H9 (cell line): ENCODE data around the gene CXXC5. TPM values are rescaled to one million over a fixed set of nuclear protein-coding genes. Genes with fewer than 3 reads are reported as not detected.

ENCODE experiments used
- DNase-seq: peaks from one replicate; pipeline ENCODE4 v3.0.0-alpha.2; 2017
- H2AFZ ChIP-seq: one replicate; pipeline ENCODE4 v1.6.1; 2013; ENCODE audit warnings: mild to moderate bottlenecking, low read length, control low read depth, moderate library complexity
- H2AK5ac ChIP-seq: 2 replicates; pipeline ENCODE4 v1.6.1; 2013; ENCODE audit warnings: low read length, control low read depth, mixed read lengths; ENCODE audit not compliant: insufficient read length
- H2BK120ac ChIP-seq: one replicate; pipeline ENCODE4 v1.6.1; 2013; ENCODE audit warnings: low read depth, mild to moderate bottlenecking, low read length, control low read depth, inconsistent platforms; ENCODE audit not compliant: poor library complexity, severe bottlenecking
- H2BK12ac ChIP-seq: 2 replicates; pipeline ENCODE4 v1.6.1; 2013; ENCODE audit warnings: low read length, control low read depth, mixed read lengths, low read depth; ENCODE audit not compliant: insufficient read length
- H2BK15ac ChIP-seq: 2 replicates; pipeline ENCODE4 v1.6.1; 2013; ENCODE audit warnings: low read depth, low read length, control low read depth
- H2BK20ac ChIP-seq: one replicate; pipeline ENCODE4 v1.6.1; 2013; ENCODE audit warnings: low read depth, mild to moderate bottlenecking, low read length, control low read depth, inconsistent platforms; ENCODE audit not compliant: poor library complexity, severe bottlenecking
- H2BK5ac ChIP-seq: 2 replicates; pipeline ENCODE4 v1.6.1; 2013; ENCODE audit warnings: low read length, control low read depth, mixed read lengths; ENCODE audit not compliant: insufficient read length
- H3K14ac ChIP-seq: 2 replicates; pipeline ENCODE4 v1.6.1; 2013; ENCODE audit warnings: low read length, control low read depth; ENCODE audit not compliant: insufficient read depth
- H3K18ac ChIP-seq: 2 replicates; pipeline ENCODE4 v1.6.1; 2013; ENCODE audit warnings: low read depth, mild to moderate bottlenecking, mixed read lengths, low read length, control low read depth; ENCODE audit not compliant: insufficient read length
- H3K23ac ChIP-seq: 2 replicates; pipeline ENCODE4 v1.6.1; 2013; ENCODE audit warnings: low read length, control low read depth, mixed read lengths, low read depth; ENCODE audit not compliant: insufficient read length
- H3K23me2 ChIP-seq: 2 replicates; pipeline ENCODE4 v1.6.1; 2013; ENCODE audit warnings: low read depth, mild to moderate bottlenecking, mixed read lengths, low read length, control low read depth; ENCODE audit not compliant: insufficient read length, poor library complexity, severe bottlenecking
- H3K27ac ChIP-seq: 2 replicates; pipeline ENCODE4 v1.5.1; 2013; ENCODE audit warnings: low read length, control low read depth, mixed read lengths, low read depth; ENCODE audit not compliant: insufficient read length
- H3K27me3 ChIP-seq: 2 replicates; pipeline ENCODE4 v1.6.1; 2013; ENCODE audit warnings: low read length, control low read depth, inconsistent platforms; ENCODE audit not compliant: insufficient read depth
- H3K4ac ChIP-seq: 2 replicates; pipeline ENCODE4 v1.6.1; 2013; ENCODE audit warnings: low read depth, mild to moderate bottlenecking, control low read depth, inconsistent platforms, low read length, moderate library complexity
- H3K4me1 ChIP-seq: 2 replicates; pipeline ENCODE4 v1.6.1; 2013; ENCODE audit warnings: low read length, control low read depth, inconsistent platforms; ENCODE audit not compliant: insufficient read depth
- H3K4me2 ChIP-seq: 2 replicates; pipeline ENCODE4 v1.6.1; 2013; ENCODE audit warnings: low read length, control low read depth, mixed read lengths; ENCODE audit not compliant: insufficient read length, insufficient read depth
- H3K56ac ChIP-seq: 2 replicates; pipeline ENCODE4 v1.6.1; 2013; ENCODE audit warnings: low read depth, mild to moderate bottlenecking, mixed read lengths, low read length, control low read depth; ENCODE audit not compliant: insufficient read length
- H3K79me1 ChIP-seq: 2 replicates; pipeline ENCODE4 v1.6.1; 2013; ENCODE audit warnings: low read depth, mild to moderate bottlenecking, moderate library complexity, low read length, control low read depth, inconsistent platforms; ENCODE audit not compliant: insufficient read depth, poor library complexity, severe bottlenecking
- H3K79me2 ChIP-seq: 2 replicates; pipeline ENCODE4 v1.6.1; 2013; ENCODE audit warnings: low read length, control low read depth, inconsistent platforms; ENCODE audit not compliant: insufficient read depth
- H3K9ac ChIP-seq: 2 replicates; pipeline ENCODE4 v1.6.1; 2013; ENCODE audit warnings: low read length, control low read depth, mixed read lengths; ENCODE audit not compliant: insufficient read length; ENCODE audit errors: extremely low read depth
- H3K9me3 ChIP-seq: one replicate; pipeline ENCODE4 v1.6.1; 2013; ENCODE audit warnings: low read depth, low read length, inconsistent platforms; ENCODE audit not compliant: control insufficient read depth
- H3T11ph ChIP-seq: one replicate; pipeline ENCODE4 v1.6.1; 2013; ENCODE audit warnings: mild to moderate bottlenecking, low read length, control low read depth, inconsistent platforms
- H4K20me1 ChIP-seq: one replicate; pipeline ENCODE4 v1.6.1; 2013; ENCODE audit not compliant: control insufficient read depth, insufficient read length, insufficient read depth
- H4K5ac ChIP-seq: 2 replicates; pipeline ENCODE4 v1.6.1; 2013; ENCODE audit warnings: low read depth, mild to moderate bottlenecking, mixed read lengths, low read length, control low read depth; ENCODE audit not compliant: insufficient read length
- H4K8ac ChIP-seq: replicated peaks from 2 replicates; pipeline ENCODE4 v1.6.1; 2013; ENCODE audit warnings: low read length, control low read depth, mixed read lengths, low read depth; ENCODE audit not compliant: insufficient read length
- H4K91ac ChIP-seq: 2 replicates; pipeline ENCODE4 v1.6.1; 2013; ENCODE audit warnings: low read depth, mild to moderate bottlenecking, moderate library complexity, mixed read lengths, low read length, control low read depth; ENCODE audit not compliant: insufficient read length
- H3K27ac Mint-ChIP-seq, 3 experiments: 2 replicates in 2 of 3; 3 replicates in 1 of 3; pipeline ENCODE4 v1.8.0; 2020 to 2021; ENCODE audit warnings: mixed read lengths in 3 of 3, mild to moderate bottlenecking in 1 of 3, moderate library complexity in 1 of 3
- H3K27me3 Mint-ChIP-seq: 2 replicates; pipeline ENCODE4 v1.8.0; 2021; ENCODE audit warnings: low read depth, mild to moderate bottlenecking, moderate library complexity, mixed read lengths
- H3K36me3 Mint-ChIP-seq, 3 experiments: 2 replicates in 2 of 3; 3 replicates in 1 of 3; pipeline ENCODE4 v1.8.0; 2020 to 2021; ENCODE audit warnings: low read depth in 3 of 3, mixed read lengths in 3 of 3; ENCODE audit not compliant: insufficient read depth in 1 of 3
- H3K4me1 Mint-ChIP-seq, 2 experiments: 2 replicates each; pipeline ENCODE4 v1.8.0; 2020; ENCODE audit warnings: mixed read lengths in 2 of 2
- H3K4me3 Mint-ChIP-seq, 2 experiments: 2 replicates in 1 of 2; 3 replicates in 1 of 2; pipeline ENCODE4 v1.8.0; 2020 to 2021; ENCODE audit warnings: mild to moderate bottlenecking in 2 of 2, mixed read lengths in 2 of 2, moderate library complexity in 1 of 2
- H3K9me3 Mint-ChIP-seq, 2 experiments: 2 replicates in 1 of 2; 3 replicates in 1 of 2; pipeline ENCODE4 v1.8.0; 2020; ENCODE audit warnings: mild to moderate bottlenecking in 2 of 2, mixed read lengths in 2 of 2, moderate library complexity in 1 of 2
- WGBS: extraction: QIAGEN DNeasy Blood & Tissue Kit; methylation state at CpG from one replicate; pipeline ENCODE4 v1.1.7; 2013; ENCODE audit warnings: missing lambda C conversion rate, low lambda C conversion rate, mixed read lengths; ENCODE audit not compliant: insufficient read length; ENCODE audit errors: extremely low coverage; 5-methylcytosine and 5-hydroxymethylcytosine counted together
- total RNA-seq: library from RNA; stranded (reverse); gene quantifications from 2 replicates; pipeline ENCODE4 v1.2.1, GENCODE V29; 2021
- TF ChIP-seq, protein P1 (sequence below): fragments of 200-600 bp; sonication (generic); conservative IDR thresholded peaks from 3 replicates; pipeline ENCODE4 v1.8.0; 2021; ENCODE audit warnings: antibody characterized with exemption, mild to moderate bottlenecking

Gene CXXC5
- total RNA-seq, 1 experiment from 2014 or later: 105 TPM

- H3K79me2 ChIP-seq: peaks cover 25% of the 10 kb centered on the region; the same call in 1 of the 2 replicates
Observed at GRCh38 chr5:139675825-139676224, 27.7 kb downstream of the CXXC5 start.

More at GRCh38 chr5:139675825-139676224, 27.7 kb downstream of the CXXC5 start:
- no peak overlapping the region for H3K56ac ChIP-seq
- no peak overlapping the region for H2BK5ac ChIP-seq
- no CpG with 5 or more reads among the region's 4 CpGs for WGBS
- H3K14ac ChIP-seq: no peak overlapping the region
- H3K79me1 ChIP-seq: no peaks in the 10 kb centered on the region
- H3K4ac ChIP-seq: no peak overlapping the region
- H2BK120ac ChIP-seq: no peak overlapping the region
- peaks cover 30 to 44% of the 10 kb centered on the region in 2 experiments for H3K4me1 Mint-ChIP-seq
- no peak overlapping the region for H2BK20ac ChIP-seq
- peaks cover 7 to 15% (median 11%) of the 10 kb centered on the region in 3 experiments; a peak in 6 of 7 replicates for H3K36me3 Mint-ChIP-seq
- H2BK12ac ChIP-seq: no peak overlapping the region
- H4K5ac ChIP-seq: no peak overlapping the region
- H3K4me1 ChIP-seq: peaks cover 2% of the 10 kb centered on the region; the same call in 1 of the 2 replicates
- H3T11ph ChIP-seq: no peak overlapping the region
- no peak overlapping the region for H3K4me2 ChIP-seq
- H3K27me3 Mint-ChIP-seq: no peaks in the 10 kb centered on the region; the same call in 1 of the 2 replicates
- no peak overlapping the region for H2AK5ac ChIP-seq
- H3K9me3 ChIP-seq: no peaks in the 10 kb centered on the region
- no peak for DNase-seq
- H3K27me3 ChIP-seq: no peaks in the 10 kb centered on the region
- H3K18ac ChIP-seq: no peak overlapping the region
- H3K23ac ChIP-seq: no peak overlapping the region
- H3K23me2 ChIP-seq: no peaks in the 10 kb centered on the region
- no peak overlapping the region for H2BK15ac ChIP-seq
- H4K91ac ChIP-seq: no peak overlapping the region
- H4K8ac ChIP-seq: no peak overlapping the region
- no peak overlapping the region for H3K27ac ChIP-seq
- H3K27ac Mint-ChIP-seq: no peak overlapping the region; a peak in 1 of 7 replicates
- H4K20me1 ChIP-seq: no peaks in the 10 kb centered on the region
- H3K9ac ChIP-seq: no peak overlapping the region
- TF ChIP-seq, protein P1, sequence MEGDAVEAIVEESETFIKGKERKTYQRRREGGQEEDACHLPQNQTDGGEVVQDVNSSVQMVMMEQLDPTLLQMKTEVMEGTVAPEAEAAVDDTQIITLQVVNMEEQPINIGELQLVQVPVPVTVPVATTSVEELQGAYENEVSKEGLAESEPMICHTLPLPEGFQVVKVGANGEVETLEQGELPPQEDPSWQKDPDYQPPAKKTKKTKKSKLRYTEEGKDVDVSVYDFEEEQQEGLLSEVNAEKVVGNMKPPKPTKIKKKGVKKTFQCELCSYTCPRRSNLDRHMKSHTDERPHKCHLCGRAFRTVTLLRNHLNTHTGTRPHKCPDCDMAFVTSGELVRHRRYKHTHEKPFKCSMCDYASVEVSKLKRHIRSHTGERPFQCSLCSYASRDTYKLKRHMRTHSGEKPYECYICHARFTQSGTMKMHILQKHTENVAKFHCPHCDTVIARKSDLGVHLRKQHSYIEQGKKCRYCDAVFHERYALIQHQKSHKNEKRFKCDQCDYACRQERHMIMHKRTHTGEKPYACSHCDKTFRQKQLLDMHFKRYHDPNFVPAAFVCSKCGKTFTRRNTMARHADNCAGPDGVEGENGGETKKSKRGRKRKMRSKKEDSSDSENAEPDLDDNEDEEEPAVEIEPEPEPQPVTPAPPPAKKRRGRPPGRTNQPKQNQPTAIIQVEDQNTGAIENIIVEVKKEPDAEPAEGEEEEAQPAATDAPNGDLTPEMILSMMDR: no peak
- no peak overlapping the region for H3K4me3 Mint-ChIP-seq
- H3K9me3 Mint-ChIP-seq: no peaks in the 10 kb centered on the region
- H2AFZ ChIP-seq: no peak overlapping the region
